ENCODE results near the gene SLC34A1.

GRCh38 chr5:177382423-177383029 lies 1.7 kb upstream of the SLC34A1 start:
- TF ChIP-seq CTCF (IDR thresholded peaks at IDR 0.05) (peak in 1 of 6 experiments; percentile 11), POLR2A (IDR thresholded peaks at IDR 0.05) (no peak)

Measured in thyroid gland (tissue), 4 donors.